ENCODE data around the gene FOXO6. TPM values are rescaled to one million over a fixed set of nuclear protein-coding genes. Genes with fewer than 3 reads are reported as not detected.

The FOXO6 gene
- total RNA-seq, 1 donor from 2014 or later = 0.55 TPM

- ChIA-PET CTCF (no interaction called here), POLR2A (no interaction called here)
- ATAC-seq (ENCODE audit: low read depth) (no peak), DNase-seq (no peak)
- Mint-ChIP-seq H3K36me3 (ENCODE audit: low read depth) (no peaks in the 10 kb centered on the region), H3K27me3 (peaks cover 51% of the 10 kb centered on the region), H3K4me1 (peaks cover 27% of the 10 kb centered on the region), H3K9me3 (no peaks in the 10 kb centered on the region), H3K4me3 (no peak overlapping the region), H3K27ac (no peak overlapping the region)
- TF ChIP-seq, protein P1, sequence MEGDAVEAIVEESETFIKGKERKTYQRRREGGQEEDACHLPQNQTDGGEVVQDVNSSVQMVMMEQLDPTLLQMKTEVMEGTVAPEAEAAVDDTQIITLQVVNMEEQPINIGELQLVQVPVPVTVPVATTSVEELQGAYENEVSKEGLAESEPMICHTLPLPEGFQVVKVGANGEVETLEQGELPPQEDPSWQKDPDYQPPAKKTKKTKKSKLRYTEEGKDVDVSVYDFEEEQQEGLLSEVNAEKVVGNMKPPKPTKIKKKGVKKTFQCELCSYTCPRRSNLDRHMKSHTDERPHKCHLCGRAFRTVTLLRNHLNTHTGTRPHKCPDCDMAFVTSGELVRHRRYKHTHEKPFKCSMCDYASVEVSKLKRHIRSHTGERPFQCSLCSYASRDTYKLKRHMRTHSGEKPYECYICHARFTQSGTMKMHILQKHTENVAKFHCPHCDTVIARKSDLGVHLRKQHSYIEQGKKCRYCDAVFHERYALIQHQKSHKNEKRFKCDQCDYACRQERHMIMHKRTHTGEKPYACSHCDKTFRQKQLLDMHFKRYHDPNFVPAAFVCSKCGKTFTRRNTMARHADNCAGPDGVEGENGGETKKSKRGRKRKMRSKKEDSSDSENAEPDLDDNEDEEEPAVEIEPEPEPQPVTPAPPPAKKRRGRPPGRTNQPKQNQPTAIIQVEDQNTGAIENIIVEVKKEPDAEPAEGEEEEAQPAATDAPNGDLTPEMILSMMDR (IDR thresholded peaks at IDR 0.05) = no peak
- intact Hi-C loops (cut with micrococcal nuclease) = loop anchor here (10.0 kb wide), 2 partner anchors 669 to 1569 kb away; no protein-coding TSS in a partner anchor
These were observed 4.7 kb downstream of the FOXO6 start for GRCh38 chr1:41365772-41366454.

DNA sequence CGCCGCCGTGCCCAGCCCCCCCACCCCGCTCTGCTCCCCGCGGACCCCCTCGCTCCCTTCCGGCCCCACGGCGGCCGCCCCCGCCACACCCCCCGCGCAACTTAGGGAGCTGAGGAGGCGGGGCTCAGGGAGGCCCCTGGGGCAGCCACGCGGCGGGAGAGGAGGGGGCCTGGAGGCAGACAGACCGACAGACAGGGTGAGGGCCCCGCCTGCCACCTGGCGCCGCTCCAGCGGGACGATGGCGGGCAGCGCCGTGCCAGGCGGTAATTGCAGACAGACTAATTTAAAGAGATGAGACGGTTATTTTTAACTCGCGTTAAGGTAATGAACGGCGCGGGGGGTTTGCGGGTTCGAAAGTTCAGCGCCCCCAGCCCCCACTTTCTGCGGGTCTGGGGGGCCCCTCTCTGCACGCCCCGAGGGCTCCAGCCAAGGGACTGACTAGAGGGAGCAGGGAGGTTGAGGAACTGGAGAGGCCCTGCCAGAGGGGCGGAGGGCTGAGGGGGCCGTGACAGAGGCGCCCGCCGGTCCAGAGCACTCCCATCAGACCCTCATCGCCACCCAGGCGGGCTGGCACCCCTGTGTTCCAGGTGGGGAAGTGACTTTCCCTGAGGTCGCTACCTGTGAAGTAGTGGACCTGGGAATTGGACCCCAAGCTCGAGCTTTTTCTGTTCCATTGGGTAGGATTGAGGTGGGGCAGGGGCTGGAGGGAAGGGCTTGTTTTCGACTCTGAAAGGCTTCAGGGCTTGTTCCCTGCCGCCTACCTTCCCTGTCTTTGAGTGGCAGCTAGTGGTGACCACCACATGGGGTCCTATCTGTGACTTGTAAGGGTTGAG is 5.4 kb downstream of the FOXO6 start:
- intact Hi-C loops (cut with micrococcal nuclease) = loop anchor here (10.0 kb wide), 2 partner anchors 668 to 1568 kb away; no protein-coding TSS in a partner anchor
- POLR2A ChIA-PET = no interaction called here
- DNase-seq (no peak), ATAC-seq (ENCODE audit: low read depth) (peak; percentile 16)
- Mint-ChIP-seq H3K36me3 (ENCODE audit: low read depth) (no peaks in the 10 kb centered on the region), H3K4me1 (peaks cover 27% of the 10 kb centered on the region), H3K4me3 (peak overlapping the region; percentile 64), H3K27me3 (peaks cover 52% of the 10 kb centered on the region), H3K27ac (no peak overlapping the region), H3K9me3 (no peaks in the 10 kb centered on the region)
- TF ChIP-seq, protein P1 (IDR thresholded peaks at IDR 0.05) = no peak
- CTCF ChIA-PET = no interaction called here

GRCh38 chr1:41367288-41367642 is 6.0 kb downstream of the FOXO6 start:
- DNase-seq = no peak
- intact Hi-C loops (cut with micrococcal nuclease) = loop anchor here (10.0 kb wide), 2 partner anchors 668 to 1568 kb away; no protein-coding TSS in a partner anchor
- ATAC-seq (ENCODE audit: low read depth) = no peak
- Mint-ChIP-seq H3K9me3 (no peaks in the 10 kb centered on the region), H3K27me3 (peaks cover 55% of the 10 kb centered on the region), H3K4me3 (peak overlapping the region; percentile 48), H3K4me1 (peaks cover 26% of the 10 kb centered on the region), H3K27ac (no peak overlapping the region), H3K36me3 (ENCODE audit: low read depth) (no peaks in the 10 kb centered on the region)
- ChIA-PET POLR2A (no interaction called here), CTCF (no interaction called here)
- TF ChIP-seq, protein P1 (IDR thresholded peaks at IDR 0.05) = no peak

DNA sequence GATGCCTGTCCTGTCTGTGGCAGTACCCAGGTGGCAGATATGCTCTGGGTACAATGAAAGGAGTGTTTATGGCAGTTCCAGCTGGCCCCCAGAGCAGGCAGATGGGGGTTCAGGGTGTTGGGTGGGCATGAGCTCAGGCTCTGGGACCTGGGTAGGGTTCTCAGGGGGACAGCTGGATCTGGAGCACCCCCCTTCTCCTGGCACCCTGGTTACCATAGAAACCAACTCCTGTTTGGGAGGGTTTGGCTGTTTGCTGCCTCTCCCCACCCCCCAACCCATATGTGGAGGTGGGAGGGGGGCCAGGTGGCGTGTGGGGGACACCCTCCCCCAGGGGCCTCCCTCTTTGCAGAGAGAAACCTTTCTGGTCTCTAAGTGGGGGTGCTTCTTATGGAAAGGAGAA is 7.1 kb downstream of the FOXO6 start:
- CTCF ChIA-PET = no interaction called here
- Mint-ChIP-seq H3K36me3 (ENCODE audit: low read depth) (no peaks in the 10 kb centered on the region), H3K27me3 (peaks cover 50% of the 10 kb centered on the region), H3K27ac (no peak overlapping the region), H3K4me1 (peaks cover 17% of the 10 kb centered on the region), H3K9me3 (no peaks in the 10 kb centered on the region), H3K4me3 (no peak overlapping the region)
- intact Hi-C loops (cut with micrococcal nuclease) = loop anchor here (10.0 kb wide), 2 partner anchors 666 to 1566 kb away; no protein-coding TSS in a partner anchor
- ATAC-seq (ENCODE audit: low read depth) (no peak), DNase-seq (no peak)
- TF ChIP-seq, protein P1 (IDR thresholded peaks at IDR 0.05) = no peak
- POLR2A ChIA-PET = no interaction called here

DNA sequence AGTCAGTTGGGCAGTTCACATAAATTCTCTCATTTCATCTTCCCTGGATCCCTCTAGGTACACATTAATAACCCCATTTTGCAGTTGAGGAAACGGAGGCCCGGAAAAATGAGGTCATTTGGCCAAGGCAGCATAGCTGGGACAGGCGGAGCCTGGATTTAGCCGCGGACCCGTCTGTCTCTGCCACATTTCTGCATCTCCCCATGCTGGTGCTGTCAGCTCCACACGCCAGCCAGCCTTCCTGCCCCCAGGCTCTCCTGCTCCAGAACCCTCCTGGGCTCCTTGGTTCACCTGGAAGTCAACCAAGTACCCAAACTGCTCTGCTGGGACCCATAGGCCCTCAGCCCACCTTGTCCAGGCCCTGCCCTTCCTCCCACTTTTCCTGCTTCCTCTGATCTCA is 7.6 kb downstream of the FOXO6 start:
- peaks cover 46% of the 10 kb centered on the region for H3K27me3 Mint-ChIP-seq
- TF ChIP-seq, protein P1 (IDR thresholded peaks at IDR 0.05) = no peak
- no peaks in the 10 kb centered on the region for H3K36me3 Mint-ChIP-seq (ENCODE audit: low read depth)
- POLR2A ChIA-PET = no interaction called here
- CTCF ChIA-PET = no interaction called here
- intact Hi-C loops (cut with micrococcal nuclease) = loop anchor here (10.0 kb wide), 2 partner anchors 666 to 1566 kb away; no protein-coding TSS in a partner anchor
- peaks cover 14% of the 10 kb centered on the region for H3K4me1 Mint-ChIP-seq
- H3K4me3 Mint-ChIP-seq = no peak overlapping the region
- no peaks in the 10 kb centered on the region for H3K9me3 Mint-ChIP-seq
- H3K27ac Mint-ChIP-seq = no peak overlapping the region
- no peak for ATAC-seq (ENCODE audit: low read depth)
- DNase-seq = no peak

All from activated B cell treated with CpG ODN at 0.5 μM for 24 hours (primary cell).